ENCODE results near the gene ERFL.

The ERFL gene

DNA sequence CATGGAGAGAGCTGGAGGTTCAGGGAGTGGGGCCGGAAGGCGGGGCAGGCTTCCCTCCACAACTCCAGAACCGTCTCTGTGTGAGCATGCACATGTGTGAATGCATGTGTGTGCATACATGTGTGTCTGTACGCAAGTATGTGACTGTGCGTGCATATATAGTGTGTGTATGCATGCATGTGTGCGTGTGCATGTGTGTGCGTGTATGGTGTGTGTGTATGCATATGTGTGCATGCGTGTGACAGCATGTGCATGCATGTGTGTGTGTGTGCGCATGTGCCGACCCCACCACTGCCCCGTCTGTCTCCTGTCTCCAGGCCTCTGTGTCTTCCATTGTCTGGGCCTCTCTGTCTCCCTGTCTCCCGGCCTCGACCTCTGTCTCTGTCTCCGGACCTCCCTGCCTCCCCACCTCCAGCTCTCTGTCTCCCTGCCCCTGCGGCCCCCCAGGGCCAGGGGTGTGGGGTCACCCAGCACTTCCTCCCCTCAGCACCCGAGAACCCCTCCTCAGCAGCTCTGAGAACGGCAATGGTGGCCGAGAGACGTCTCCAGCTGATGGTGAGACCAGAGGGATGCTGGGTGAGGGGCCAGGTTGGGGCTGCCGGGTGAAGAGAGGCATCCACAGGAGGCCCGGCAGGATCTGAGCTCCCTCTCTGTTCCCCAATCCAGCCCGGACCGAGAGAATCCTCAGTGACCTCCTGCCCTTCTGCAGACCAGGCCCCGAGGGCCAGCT lies 22.8 kb downstream of the ERFL start:
- Histone ChIP-seq H3K9me3 (ENCODE audit: control insufficient read depth, insufficient read depth, low read depth, low read length) (no peaks in the 10 kb centered on the region), H3K4me3 (ENCODE audit: low read depth, low read length) (no peak overlapping the region), H3K27ac (ENCODE audit: extremely low read depth, low read depth, low read length) (no peak overlapping the region), H3K4me1 (ENCODE audit: control insufficient read depth, insufficient read depth, low read length) (no peaks in the 10 kb centered on the region), H3K36me3 (ENCODE audit: control insufficient read depth in 2 of 2, insufficient read depth in 1 of 2, low read length in 2 of 2) (peaks cover 31 to 52% of the 10 kb centered on the region in 2 experiments)
- ChIA-PET CTCF (interaction anchor here (0.5 to 1.1 kb wide), 6 partner anchors 10 to 101 kb away, joined by 3 to 5 read pairs (median 4); no protein-coding TSS in a partner anchor), POLR2A (interaction anchor here (1.3 kb wide), 1 partner anchor 16 kb away, joined by 4 read pairs; no protein-coding TSS in a partner anchor)
- no peak for TF ChIP-seq SCRT2 (tag by site-specific recombination; IDR thresholded peaks at IDR 0.05)
- TF ChIP-seq, protein P1, sequence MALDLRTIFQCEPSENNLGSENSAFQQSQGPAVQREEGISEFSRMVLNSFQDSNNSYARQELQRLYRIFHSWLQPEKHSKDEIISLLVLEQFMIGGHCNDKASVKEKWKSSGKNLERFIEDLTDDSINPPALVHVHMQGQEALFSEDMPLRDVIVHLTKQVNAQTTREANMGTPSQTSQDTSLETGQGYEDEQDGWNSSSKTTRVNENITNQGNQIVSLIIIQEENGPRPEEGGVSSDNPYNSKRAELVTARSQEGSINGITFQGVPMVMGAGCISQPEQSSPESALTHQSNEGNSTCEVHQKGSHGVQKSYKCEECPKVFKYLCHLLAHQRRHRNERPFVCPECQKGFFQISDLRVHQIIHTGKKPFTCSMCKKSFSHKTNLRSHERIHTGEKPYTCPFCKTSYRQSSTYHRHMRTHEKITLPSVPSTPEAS (tag by site-specific recombination; IDR thresholded peaks at IDR 0.05): peak; percentile 90
- TF ChIP-seq ZNF600 (tag by site-specific recombination; IDR thresholded peaks at IDR 0.05): 0 out of 2 replicates have a peak, but pooled peaks have one; percentile 21

DNA sequence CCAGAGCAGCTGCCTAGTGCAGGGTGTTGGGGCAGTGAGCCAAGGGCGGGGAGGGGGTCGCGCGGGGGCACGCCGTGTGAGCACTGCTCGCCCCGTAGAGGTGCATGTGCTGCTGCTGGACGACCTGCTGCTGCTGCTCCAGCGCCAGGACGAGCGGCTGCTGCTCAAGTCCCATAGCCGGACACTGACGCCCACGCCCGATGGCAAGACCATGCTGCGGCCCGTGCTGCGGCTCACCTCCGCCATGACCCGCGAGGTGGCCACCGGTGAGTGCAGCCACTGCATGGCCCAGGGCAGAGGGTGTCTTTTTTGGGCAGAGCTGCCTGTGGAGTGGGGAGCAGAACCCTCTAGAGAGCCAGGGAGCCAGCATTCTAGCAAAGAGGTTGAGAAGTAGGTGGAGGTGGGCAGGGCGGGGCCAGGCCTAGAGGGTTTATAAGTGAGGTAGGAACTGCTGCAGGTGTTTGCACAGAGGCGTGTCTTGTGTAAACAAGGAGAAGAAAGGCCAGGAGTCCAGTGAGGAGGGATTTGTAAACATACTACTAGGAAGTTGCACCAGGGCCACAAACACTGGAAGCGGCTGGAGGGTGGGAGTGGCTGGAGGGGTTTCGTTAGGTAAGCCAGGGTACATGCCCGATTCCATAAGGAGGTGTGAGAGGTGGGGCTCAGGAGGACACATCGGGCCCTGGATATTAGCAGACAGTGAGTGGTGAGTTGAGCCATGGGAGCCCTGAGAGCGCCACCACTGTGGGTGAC lies 24.0 kb downstream of the ERFL start:
- CTCF ChIA-PET: interaction anchor here (0.6 kb wide), 1 partner anchor 45 kb away, joined by 4 read pairs; no protein-coding TSS in a partner anchor

DNA sequence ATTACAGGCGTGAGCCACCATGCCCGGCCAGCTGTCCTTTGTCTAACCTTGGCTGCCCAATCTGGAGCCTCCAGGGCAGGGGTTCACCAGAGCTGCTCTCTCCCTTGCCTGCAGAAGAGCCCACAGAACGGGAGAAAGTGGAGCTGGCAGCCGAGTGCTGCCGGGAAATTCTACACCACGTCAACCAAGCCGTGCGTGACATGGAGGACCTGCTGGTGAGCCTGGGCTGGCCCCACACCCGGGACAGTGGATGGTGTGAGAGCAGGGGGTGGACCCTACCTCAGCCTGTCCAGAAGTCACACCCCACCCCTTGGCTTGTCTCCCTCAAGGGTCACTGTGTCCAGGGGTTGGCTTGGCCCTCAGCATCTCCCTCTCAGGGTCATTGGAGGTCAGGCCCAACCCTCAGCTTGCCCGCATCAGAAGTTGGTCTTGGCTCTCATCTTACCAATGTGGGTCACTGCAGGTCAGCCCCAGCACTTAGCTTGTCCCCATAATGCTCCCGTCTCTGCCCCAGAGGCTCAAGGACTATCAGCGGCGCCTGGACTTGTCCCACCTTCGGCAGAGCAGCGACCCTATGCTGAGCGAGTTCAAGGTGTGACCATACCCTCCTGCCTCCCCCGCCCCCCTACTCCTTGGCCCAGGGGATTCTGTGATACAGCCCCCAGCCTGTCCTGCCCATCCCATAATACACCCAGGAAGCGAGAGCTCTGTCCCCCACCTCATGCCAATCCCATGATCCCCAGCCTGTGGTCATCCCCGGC lies 24.9 kb downstream of the ERFL start:
- H3K9me3 ChIP-seq (ENCODE audit: control insufficient read depth, insufficient read depth, low read depth, low read length): no peaks in the 10 kb centered on the region
- ChIA-PET CTCF (interaction anchor here (0.6 to 0.7 kb wide), 2 partner anchors 44 to 660 kb away, joined by 3 to 4 read pairs; no protein-coding TSS in a partner anchor), POLR2A (interaction anchor here (0.7 to 2.2 kb wide), 2 partner anchors 19 to 30 kb away, joined by 3 to 7 read pairs; no protein-coding TSS in a partner anchor)
- no peak overlapping the region for H3K27ac ChIP-seq (ENCODE audit: extremely low read depth, low read depth, low read length)
- peaks cover 50 to 66% of the 10 kb centered on the region in 2 experiments for H3K36me3 ChIP-seq (ENCODE audit: control insufficient read depth in 2 of 2, insufficient read depth in 1 of 2, low read length in 2 of 2)
- H3K4me3 ChIP-seq (ENCODE audit: low read depth, low read length): no peak overlapping the region
- H3K4me1 ChIP-seq (ENCODE audit: control insufficient read depth, insufficient read depth, low read length): no peaks in the 10 kb centered on the region
- TF ChIP-seq, protein P2, sequence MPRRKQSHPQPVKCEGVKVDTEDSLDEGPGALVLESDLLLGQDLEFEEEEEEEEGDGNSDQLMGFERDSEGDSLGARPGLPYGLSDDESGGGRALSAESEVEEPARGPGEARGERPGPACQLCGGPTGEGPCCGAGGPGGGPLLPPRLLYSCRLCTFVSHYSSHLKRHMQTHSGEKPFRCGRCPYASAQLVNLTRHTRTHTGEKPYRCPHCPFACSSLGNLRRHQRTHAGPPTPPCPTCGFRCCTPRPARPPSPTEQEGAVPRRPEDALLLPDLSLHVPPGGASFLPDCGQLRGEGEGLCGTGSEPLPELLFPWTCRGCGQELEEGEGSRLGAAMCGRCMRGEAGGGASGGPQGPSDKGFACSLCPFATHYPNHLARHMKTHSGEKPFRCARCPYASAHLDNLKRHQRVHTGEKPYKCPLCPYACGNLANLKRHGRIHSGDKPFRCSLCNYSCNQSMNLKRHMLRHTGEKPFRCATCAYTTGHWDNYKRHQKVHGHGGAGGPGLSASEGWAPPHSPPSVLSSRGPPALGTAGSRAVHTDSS (tag by site-specific recombination; IDR thresholded peaks at IDR 0.05): no peak
- TF ChIP-seq, protein P3, sequence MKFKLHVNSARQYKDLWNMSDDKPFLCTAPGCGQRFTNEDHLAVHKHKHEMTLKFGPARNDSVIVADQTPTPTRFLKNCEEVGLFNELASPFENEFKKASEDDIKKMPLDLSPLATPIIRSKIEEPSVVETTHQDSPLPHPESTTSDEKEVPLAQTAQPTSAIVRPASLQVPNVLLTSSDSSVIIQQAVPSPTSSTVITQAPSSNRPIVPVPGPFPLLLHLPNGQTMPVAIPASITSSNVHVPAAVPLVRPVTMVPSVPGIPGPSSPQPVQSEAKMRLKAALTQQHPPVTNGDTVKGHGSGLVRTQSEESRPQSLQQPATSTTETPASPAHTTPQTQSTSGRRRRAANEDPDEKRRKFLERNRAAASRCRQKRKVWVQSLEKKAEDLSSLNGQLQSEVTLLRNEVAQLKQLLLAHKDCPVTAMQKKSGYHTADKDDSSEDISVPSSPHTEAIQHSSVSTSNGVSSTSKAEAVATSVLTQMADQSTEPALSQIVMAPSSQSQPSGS (tag by site-specific recombination; IDR thresholded peaks at IDR 0.05; ENCODE audit: low read depth): no peak
- TF ChIP-seq ZNF747 (tag by site-specific recombination; IDR thresholded peaks at IDR 0.05) (no peak), ZNF560 (tag by site-specific recombination; IDR thresholded peaks at IDR 0.05; ENCODE audit: borderline replicate concordance) (no peak), GLI4 (tag by site-specific recombination; IDR thresholded peaks at IDR 0.05) (no peak)
- TF ChIP-seq, protein P4, sequence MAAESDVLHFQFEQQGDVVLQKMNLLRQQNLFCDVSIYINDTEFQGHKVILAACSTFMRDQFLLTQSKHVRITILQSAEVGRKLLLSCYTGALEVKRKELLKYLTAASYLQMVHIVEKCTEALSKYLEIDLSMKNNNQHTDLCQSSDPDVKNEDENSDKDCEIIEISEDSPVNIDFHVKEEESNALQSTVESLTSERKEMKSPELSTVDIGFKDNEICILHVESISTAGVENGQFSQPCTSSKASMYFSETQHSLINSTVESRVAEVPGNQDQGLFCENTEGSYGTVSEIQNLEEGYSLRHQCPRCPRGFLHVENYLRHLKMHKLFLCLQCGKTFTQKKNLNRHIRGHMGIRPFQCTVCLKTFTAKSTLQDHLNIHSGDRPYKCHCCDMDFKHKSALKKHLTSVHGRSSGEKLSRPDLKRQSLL (tag by site-specific recombination; IDR thresholded peaks at IDR 0.05): no peak

More for the DNA sequence above, 24.0 kb downstream of the ERFL start:
- peaks cover 41 to 60% of the 10 kb centered on the region in 2 experiments for H3K36me3 ChIP-seq (ENCODE audit: control insufficient read depth in 2 of 2, insufficient read depth in 1 of 2, low read length in 2 of 2)
- TF ChIP-seq ZNF24 (tag by site-specific recombination; IDR thresholded peaks at IDR 0.05) (no peak), ZNF610 (tag by site-specific recombination; IDR thresholded peaks at IDR 0.05; ENCODE audit: borderline replicate concordance) (no peak), ZNF366 (tag by site-specific recombination; conservative IDR thresholded peaks at IDR 0.05) (no peak), KLF10 (tag by site-specific recombination; IDR thresholded peaks at IDR 0.05) (no peak), MZF1 (tag by site-specific recombination; IDR thresholded peaks at IDR 0.05; ENCODE audit: borderline replicate concordance) (peak; percentile 25; the same call in 1 of the 2 replicates), ZFHX2 (tag by site-specific recombination; conservative IDR thresholded peaks at IDR 0.05) (0 out of 2 replicates have a peak, but pooled peaks have one; percentile 8), HOXD13 (CRISPR knock-in tag; IDR thresholded peaks at IDR 0.05; ENCODE audit: borderline replicate concordance) (no peak), ZNF561 (tag by site-specific recombination; IDR thresholded peaks at IDR 0.05; ENCODE audit: borderline replicate concordance) (no peak), EGR2 (tag by site-specific recombination; IDR thresholded peaks at IDR 0.05; ENCODE audit: low read depth) (peak; percentile 19; the same call in 1 of the 2 replicates), KLF1 (tag by site-specific recombination; IDR thresholded peaks at IDR 0.05) (peak; percentile 97), ZNF140 (tag by site-specific recombination; IDR thresholded peaks at IDR 0.05) (no peak), SCRT1 (tag by site-specific recombination; IDR thresholded peaks at IDR 0.05; ENCODE audit: borderline replicate concordance) (no peak)
- TF ChIP-seq, protein P5, sequence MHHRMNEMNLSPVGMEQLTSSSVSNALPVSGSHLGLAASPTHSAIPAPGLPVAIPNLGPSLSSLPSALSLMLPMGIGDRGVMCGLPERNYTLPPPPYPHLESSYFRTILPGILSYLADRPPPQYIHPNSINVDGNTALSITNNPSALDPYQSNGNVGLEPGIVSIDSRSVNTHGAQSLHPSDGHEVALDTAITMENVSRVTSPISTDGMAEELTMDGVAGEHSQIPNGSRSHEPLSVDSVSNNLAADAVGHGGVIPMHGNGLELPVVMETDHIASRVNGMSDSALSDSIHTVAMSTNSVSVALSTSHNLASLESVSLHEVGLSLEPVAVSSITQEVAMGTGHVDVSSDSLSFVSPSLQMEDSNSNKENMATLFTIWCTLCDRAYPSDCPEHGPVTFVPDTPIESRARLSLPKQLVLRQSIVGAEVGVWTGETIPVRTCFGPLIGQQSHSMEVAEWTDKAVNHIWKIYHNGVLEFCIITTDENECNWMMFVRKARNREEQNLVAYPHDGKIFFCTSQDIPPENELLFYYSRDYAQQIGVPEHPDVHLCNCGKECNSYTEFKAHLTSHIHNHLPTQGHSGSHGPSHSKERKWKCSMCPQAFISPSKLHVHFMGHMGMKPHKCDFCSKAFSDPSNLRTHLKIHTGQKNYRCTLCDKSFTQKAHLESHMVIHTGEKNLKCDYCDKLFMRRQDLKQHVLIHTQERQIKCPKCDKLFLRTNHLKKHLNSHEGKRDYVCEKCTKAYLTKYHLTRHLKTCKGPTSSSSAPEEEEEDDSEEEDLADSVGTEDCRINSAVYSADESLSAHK (tag by site-specific recombination; IDR thresholded peaks at IDR 0.05): no peak
- TF ChIP-seq, protein P6, sequence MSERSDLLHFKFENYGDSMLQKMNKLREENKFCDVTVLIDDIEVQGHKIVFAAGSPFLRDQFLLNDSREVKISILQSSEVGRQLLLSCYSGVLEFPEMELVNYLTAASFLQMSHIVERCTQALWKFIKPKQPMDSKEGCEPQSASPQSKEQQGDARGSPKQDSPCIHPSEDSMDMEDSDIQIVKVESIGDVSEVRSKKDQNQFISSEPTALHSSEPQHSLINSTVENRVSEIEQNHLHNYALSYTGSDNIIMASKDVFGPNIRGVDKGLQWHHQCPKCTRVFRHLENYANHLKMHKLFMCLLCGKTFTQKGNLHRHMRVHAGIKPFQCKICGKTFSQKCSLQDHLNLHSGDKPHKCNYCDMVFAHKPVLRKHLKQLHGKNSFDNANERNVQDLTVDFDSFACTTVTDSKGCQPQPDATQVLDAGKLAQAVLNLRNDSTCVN (tag by site-specific recombination; optimal IDR thresholded peaks at IDR 0.05): no peak
- POLR2A ChIA-PET: interaction anchor here (0.5 to 1.3 kb wide), 2 partner anchors 15 to 18 kb away, joined by 4 read pairs; no protein-coding TSS in a partner anchor
- H3K9me3 ChIP-seq (ENCODE audit: control insufficient read depth, insufficient read depth, low read depth, low read length): no peaks in the 10 kb centered on the region
- H3K4me1 ChIP-seq (ENCODE audit: control insufficient read depth, insufficient read depth, low read length): no peaks in the 10 kb centered on the region
- 0 out of 2 replicates have a peak overlapping the region, but pooled peaks have one; percentile 2 for H3K27ac ChIP-seq (ENCODE audit: extremely low read depth, low read depth, low read length)
- no peak overlapping the region for H3K4me3 ChIP-seq (ENCODE audit: low read depth, low read length)
